Activated T-cell treated with anti-CD3 and anti-CD28 coated beads for 1 hour (primary cell): Measurements from ENCODE around the gene CMC2.
A peak's percentile ranks its signal among the peaks of the same experiment; 100 is the strongest.

ENCODE experiments used
- DNase-seq: peaks from one replicate; pipeline ENCODE4 v3.0.0-alpha.2; 2020; ENCODE audit warnings: low read depth

The CMC2 gene

DNA sequence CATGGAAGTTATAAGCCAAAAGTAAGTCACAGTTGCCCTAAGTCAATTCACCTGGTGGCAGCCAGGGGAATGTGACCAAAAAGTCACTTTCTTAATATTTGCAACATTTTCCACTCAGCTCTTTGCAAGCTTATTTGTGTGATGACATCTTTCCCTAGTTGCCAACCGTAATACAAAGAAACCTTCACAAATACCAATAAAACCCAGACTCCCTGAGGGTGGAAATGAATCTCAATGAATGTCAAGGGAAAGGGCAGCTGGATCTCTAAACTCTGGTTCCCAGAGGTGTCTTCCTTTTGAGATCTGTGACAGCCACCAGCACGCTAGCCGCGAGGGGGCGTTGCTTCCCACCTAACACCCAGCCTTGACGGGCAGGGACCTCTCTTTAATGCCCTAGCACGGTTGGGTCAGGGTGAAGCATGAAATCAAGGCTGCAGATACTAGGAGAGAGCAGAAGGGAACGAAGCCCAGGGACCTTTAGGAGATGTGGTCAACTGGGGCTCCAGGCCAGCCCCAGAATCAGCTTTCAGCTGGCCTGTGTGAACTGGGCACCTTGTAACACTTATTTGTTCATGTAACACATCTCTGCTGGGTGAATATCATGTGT is 82.2 kb downstream of the CMC2 start:
- peak; percentile 9 for DNase-seq

- no peak for DNase-seq
Observed at GRCh38 chr16:80923356-80923755, 83.3 kb downstream of the CMC2 start.
